Spinal cord (tissue), 10 donors: ENCODE measurements around the gene TYW5. TPM values are rescaled to one million over a fixed set of nuclear protein-coding genes. Genes with fewer than 3 reads are reported as not detected.

Experiments
- DNase-seq, 6 donors: peaks; one replicate each; pipeline versions ENCODE4 v3.0.0 to v3.0.0-alpha.2; 2013 to 2015; ENCODE audit warnings: low spot score in 6 of 6, low read depth in 4 of 6
- H3K27ac ChIP-seq: one replicate; pipeline ENCODE4 v1.5.1; 2013; ENCODE audit warnings: low read depth, low read length, control low read depth
- H3K27me3 ChIP-seq: one replicate; pipeline ENCODE4 v1.6.1; 2013; ENCODE audit warnings: low read length; ENCODE audit not compliant: control insufficient read depth, insufficient read depth
- H3K36me3 ChIP-seq: one replicate; pipeline ENCODE4 v1.6.1; 2013; ENCODE audit warnings: low read length; ENCODE audit not compliant: control insufficient read depth, insufficient read depth
- H3K4me1 ChIP-seq: one replicate; pipeline ENCODE4 v1.6.1; 2013; ENCODE audit warnings: low read length; ENCODE audit not compliant: control insufficient read depth, insufficient read depth
- H3K4me3 ChIP-seq: one replicate; pipeline ENCODE4 v1.5.1; 2013; ENCODE audit warnings: low read depth, low read length, control low read depth
- H3K9me3 ChIP-seq: one replicate; pipeline ENCODE4 v1.6.1; 2013; ENCODE audit warnings: low read length; ENCODE audit not compliant: control insufficient read depth, insufficient read depth
- WGBS: methylation state at CpG from one replicate; pipeline ENCODE4 v1.1.5; 2013; ENCODE audit warnings: missing lambda C conversion rate; ENCODE audit not compliant: insufficient coverage; 5-methylcytosine and 5-hydroxymethylcytosine counted together
- polyA plus RNA-seq, 2 donors: library from polyadenylated mRNA; unstranded; fragments of 120-200 nt; gene quantifications; one replicate each; pipeline ENCODE4 v1.2.1, GENCODE V29; 2013; ENCODE audit not compliant: insufficient read length in 2 of 2
- total RNA-seq, 2 donors: library from RNA; depleted of rRNA in 1 of 2; stranded (reverse); fragments of 120-200 nt in 1 of 2; fragments of >200 nt in 1 of 2; gene quantifications; one replicate each; pipeline versions ENCODE4 v1.2.3 to v1.2.4, GENCODE V29; 2013 to 2014
- donor health status: healthy.

Gene TYW5
- total and polyA plus RNA-seq, 4 donors, result 10.4 to 14.4 (median 11.9) TPM

DNA sequence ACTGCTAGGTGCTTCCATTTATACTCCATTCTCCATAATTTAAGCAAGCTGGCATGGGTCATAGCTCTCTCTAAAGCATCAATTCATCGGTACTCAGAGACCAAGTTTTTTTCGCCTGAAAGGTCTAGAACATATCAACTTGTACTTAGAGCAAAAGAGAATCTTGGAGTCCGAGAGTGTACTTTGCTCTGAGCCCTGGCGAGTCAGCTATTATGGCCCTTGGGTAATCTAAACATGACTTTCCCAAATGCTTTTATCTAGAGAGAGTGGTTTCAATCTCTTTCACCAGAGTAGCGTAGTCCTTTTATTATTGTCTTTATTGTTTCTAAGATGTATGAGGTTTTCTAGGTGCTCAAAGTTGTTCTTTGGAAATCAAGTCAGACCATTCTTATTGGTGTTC, 34.5 kb upstream of the TYW5 start:
- H3K9me3 ChIP-seq, result no peaks in the 10 kb centered on the region
- no peak overlapping the region for H3K4me3 ChIP-seq
- no peaks in the 10 kb centered on the region for H3K27me3 ChIP-seq
- no peaks in the 10 kb centered on the region for H3K4me1 ChIP-seq
- no peak overlapping the region for H3K27ac ChIP-seq
- no peak for DNase-seq
- H3K36me3 ChIP-seq, result no peaks in the 10 kb centered on the region
- whole genome bisulfite sequencing, result 60% methylated on average over 1 of the region's 5 CpGs

DNA sequence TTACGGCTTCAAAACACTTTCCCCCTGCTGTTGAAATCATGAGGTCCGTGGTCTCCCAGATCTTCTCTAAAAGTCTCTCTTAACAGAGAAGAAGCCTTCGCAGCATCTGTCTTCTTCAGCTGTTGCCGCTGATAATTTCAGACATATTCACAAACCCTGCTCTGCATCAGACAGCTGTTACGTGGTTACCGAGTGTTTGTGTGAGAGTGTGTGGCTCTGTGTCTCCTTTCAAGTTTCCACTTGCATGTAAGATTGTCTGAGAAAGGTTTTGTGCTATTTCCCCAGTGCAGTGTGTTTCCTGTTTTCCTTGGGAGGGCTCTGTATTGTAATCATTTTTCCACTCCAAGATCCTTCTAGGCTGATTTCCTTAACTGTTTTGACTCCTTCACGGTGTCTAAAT, 32.9 kb upstream of the TYW5 start:
- Histone ChIP-seq H3K4me1 (no peaks in the 10 kb centered on the region), H3K9me3 (no peaks in the 10 kb centered on the region), H3K4me3 (no peak overlapping the region), H3K27ac (peak overlapping the region; percentile 49), H3K36me3 (no peaks in the 10 kb centered on the region), H3K27me3 (no peaks in the 10 kb centered on the region)
- WGBS, result 71% methylated on average over 2 of the region's 7 CpGs
- DNase-seq, result peak in 2 of 6 donors; percentile 48 to 63

DNA sequence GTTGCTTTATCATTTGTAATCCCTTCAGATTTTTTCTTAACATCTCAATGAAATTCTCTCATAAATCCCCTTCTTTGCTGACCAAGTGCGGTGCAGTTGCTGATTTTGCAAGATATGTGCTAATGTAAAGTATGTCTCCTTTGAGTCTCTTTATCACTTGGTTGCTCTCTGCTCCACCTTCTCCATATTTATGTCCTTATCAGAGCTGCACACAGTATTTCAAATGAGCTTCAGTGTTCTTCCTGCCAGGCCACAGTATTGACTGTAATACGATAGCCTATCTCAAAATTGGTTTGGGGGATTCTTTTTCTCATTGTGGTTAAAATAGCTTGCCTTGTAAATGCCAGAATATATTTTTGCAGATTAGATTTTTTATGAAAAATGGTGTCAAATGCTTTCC, 32.3 kb upstream of the TYW5 start:
- Histone ChIP-seq H3K4me1 (no peaks in the 10 kb centered on the region), H3K9me3 (no peaks in the 10 kb centered on the region), H3K27ac (peak overlapping the region; percentile 49), H3K4me3 (no peak overlapping the region), H3K27me3 (no peaks in the 10 kb centered on the region), H3K36me3 (no peaks in the 10 kb centered on the region)
- WGBS, result 83% methylated on average over 1 of the region's 2 CpGs
- peak in 1 of 6 donors; percentile 39 for DNase-seq

DNA sequence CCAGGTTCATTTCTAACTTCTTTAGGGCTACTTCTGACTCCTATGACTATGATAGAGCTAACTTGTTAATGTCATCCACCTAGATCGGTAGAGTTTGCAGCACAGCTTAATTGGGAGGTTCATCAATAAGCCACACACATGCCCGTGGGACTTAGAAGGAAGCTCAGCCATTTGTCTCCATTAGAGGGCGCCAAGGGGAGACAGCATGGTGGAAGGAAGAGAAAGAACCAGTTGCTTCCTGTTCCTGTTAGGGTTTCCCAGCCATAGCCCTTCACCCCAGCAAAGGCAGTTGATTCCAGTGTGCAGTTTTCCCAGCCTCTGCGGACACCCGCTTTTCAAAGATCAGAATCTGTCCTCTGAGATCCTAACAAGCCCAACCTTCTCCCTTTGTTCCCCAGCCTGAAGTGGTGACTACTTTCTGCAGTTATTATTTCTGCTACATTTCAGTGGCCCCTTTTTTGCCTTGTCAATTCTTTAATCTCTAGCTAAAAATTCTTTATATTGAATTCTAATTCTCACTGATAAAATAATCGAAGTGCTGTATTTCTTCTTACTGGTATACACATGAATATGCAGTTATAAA, 30.4 kb upstream of the TYW5 start:
- Histone ChIP-seq H3K9me3 (no peaks in the 10 kb centered on the region), H3K27me3 (no peaks in the 10 kb centered on the region), H3K4me1 (no peaks in the 10 kb centered on the region), H3K27ac (peak overlapping the region; percentile 17), H3K4me3 (no peak overlapping the region), H3K36me3 (no peaks in the 10 kb centered on the region)
- DNase-seq, result peak in 2 of 6 donors; percentile 75 to 87
- 67% methylated on average over 4 of the region's 6 CpGs for WGBS

DNA sequence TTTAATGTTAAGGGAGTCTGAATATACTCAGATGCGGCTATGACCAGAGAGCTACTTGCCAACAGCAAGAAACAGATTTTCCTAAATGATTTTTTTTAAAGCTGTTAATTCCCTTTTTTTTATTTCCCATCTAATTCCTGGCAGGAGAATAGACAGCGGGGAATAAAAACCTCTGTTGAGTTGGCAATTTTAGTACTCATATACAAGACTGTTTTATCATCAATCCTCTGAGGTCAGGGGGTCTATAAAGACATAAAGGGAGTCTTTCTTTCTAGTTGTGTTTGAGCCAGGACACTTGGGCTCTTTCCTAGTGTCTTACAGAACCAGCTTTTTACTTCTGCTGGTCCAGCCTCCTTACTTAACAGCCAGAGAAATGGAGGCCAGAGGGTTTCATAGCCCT, 29.5 kb upstream of the TYW5 start:
- Histone ChIP-seq H3K27me3 (no peaks in the 10 kb centered on the region), H3K36me3 (no peaks in the 10 kb centered on the region), H3K4me1 (no peaks in the 10 kb centered on the region), H3K9me3 (no peaks in the 10 kb centered on the region), H3K27ac (no peak overlapping the region), H3K4me3 (no peak overlapping the region)
- DNase-seq, result peak in 2 of 6 donors; percentile 32 to 54
- WGBS, result no CpG with 5 or more reads among the region's 2 CpGs

DNA sequence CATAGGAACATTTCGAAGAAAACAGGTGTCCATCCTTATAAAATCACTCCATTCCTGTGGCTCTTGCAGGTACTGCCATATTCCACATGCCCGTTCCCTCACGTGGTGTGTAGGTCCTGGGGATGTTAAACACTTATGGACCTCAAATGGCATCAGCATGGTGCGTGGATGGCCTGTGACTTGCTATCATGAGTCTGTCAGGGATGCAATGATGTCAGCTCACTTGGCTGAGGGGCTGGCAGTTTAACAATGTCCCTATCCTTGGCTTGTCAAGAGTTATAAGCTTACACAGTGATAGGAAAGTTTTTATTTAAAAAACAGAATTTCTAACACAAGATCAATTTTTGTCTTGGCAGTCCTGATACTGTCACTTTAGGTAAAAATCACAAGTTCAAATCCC, 28.9 kb upstream of the TYW5 start:
- peak overlapping the region; percentile 29 for H3K27ac ChIP-seq
- WGBS, result 100% methylated on average over 1 of the region's 4 CpGs
- H3K9me3 ChIP-seq, result no peaks in the 10 kb centered on the region
- no peaks in the 10 kb centered on the region for H3K27me3 ChIP-seq
- no peak for DNase-seq
- no peak overlapping the region for H3K4me3 ChIP-seq
- no peaks in the 10 kb centered on the region for H3K4me1 ChIP-seq
- H3K36me3 ChIP-seq, result no peaks in the 10 kb centered on the region

DNA sequence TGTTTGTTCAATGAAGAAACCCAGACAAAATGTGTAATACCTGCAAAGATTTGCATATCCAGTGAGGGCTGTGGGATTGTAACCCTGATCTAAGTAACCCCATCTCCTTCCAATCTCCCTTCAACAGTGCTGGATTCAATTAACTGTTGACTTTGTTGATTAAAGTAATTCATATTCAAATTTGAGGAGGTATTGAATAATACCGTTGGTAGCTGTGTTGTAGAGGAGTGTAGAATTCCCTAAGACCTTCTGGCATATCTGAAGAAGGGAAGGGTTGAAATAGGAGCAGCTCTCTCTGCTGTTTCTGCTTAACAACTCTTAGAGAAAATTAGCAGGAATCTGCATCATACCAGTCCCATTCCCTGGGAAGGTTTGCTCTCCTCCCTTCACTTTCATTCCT, 28.2 kb upstream of the TYW5 start:
- H3K27ac ChIP-seq, result no peak overlapping the region
- no peaks in the 10 kb centered on the region for H3K36me3 ChIP-seq
- H3K27me3 ChIP-seq, result no peaks in the 10 kb centered on the region
- H3K9me3 ChIP-seq, result no peaks in the 10 kb centered on the region
- DNase-seq, result no peak
- H3K4me3 ChIP-seq, result no peak overlapping the region
- H3K4me1 ChIP-seq, result no peaks in the 10 kb centered on the region
- WGBS, result no CpG with 5 or more reads among the region's 1 CpG

DNA sequence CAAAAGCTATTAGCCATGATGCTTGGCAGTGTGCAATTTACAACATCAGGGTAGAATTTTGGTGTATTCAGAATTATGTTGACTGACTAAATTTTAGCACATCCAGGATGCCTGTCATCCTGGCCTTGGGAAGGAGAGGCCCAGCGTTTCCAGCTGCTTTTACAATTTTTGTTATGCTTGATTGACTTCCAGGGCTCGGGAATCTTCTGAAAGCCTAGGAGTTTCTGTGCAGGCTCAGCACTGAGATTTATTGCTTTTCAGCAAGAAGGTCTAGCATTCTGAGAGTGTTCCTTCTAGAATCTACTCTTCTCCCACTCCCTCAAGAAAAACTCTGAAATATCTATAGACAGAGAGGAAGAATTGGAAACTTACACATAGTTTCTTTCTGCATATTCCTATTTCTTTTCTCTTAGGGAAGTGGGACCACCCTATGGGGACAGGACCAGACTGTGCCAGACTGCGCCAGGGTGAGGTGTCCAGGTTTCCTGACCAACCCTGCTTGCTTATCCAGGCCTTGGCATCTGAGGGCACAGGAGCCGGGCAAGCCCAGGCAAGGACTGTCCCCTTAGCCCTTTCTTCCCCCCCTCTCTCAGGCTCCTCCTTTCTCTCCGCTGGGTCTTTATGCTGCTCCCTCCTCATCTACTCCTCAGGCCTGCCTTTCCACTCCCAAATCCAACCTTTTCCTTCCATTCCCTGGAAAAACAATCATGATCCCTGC, 27.0 kb upstream of the TYW5 start:
- 72% methylated on average over 5 of the region's 5 CpGs for WGBS
- Histone ChIP-seq H3K36me3 (no peaks in the 10 kb centered on the region), H3K4me3 (no peak overlapping the region), H3K9me3 (no peaks in the 10 kb centered on the region), H3K27me3 (no peaks in the 10 kb centered on the region), H3K27ac (no peak overlapping the region), H3K4me1 (no peaks in the 10 kb centered on the region)
- DNase-seq, result peak in 1 of 6 donors; percentile 39

DNA sequence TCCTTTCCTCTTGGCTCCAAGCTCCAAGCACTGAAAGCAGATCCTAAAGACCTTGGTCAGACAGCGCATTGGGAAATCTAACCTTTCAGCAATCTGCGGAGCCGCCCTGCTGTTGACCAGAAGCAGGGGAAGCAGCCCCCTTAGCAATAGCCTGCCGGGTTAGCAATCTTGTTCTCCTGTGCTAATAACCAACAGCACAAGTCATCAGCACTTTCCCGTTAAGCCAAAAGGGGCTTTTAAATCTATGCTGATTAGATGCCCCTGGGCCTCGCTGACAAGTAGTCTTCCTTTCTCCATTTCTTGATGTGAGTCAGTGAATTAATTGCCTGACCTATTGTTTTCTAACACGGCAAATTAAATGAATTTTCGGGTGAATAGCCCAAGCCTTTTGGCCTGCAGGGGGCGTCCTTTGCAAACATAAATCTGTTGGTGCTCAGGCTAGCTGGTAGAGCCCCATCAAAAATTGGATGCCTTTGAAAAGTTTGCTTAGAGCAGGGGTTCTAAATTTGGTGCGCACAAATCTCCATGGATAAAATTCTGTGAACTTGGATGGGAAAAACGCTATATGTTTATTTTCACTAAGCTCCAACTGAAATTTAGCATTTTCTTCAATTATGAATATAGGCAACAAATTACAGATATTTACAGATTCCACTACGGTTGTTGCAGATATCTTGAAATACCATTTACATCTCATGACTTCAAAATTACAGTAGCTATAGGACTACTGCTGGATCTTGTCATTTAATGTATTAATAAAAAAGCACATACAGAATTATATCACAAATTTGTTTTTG, 24.7 kb upstream of the TYW5 start:
- Histone ChIP-seq H3K36me3 (no peaks in the 10 kb centered on the region), H3K4me1 (no peaks in the 10 kb centered on the region), H3K27me3 (no peaks in the 10 kb centered on the region), H3K4me3 (peak overlapping the region; percentile 16), H3K9me3 (no peaks in the 10 kb centered on the region), H3K27ac (peak overlapping the region; percentile 31)
- 2% methylated on average over 6 of the region's 12 CpGs for WGBS
- DNase-seq, result peak; percentile 74 to 96 (median 79)
